Neural cell (in vitro differentiated cells): ENCODE results near the gene TOP2B.

Experiments
- CTCF ChIP-seq: fragments of 450-650 bp; IDR thresholded peaks from 2 replicates; pipeline ENCODE4 v1.5.1; 2014; ENCODE audit warnings: antibody characterized with exemption, mild to moderate bottlenecking, moderate library complexity; ENCODE audit not compliant: poor library complexity, severe bottlenecking
- EP300 ChIP-seq: fragments of 450-650 bp; conservative IDR thresholded peaks from 2 replicates; pipeline ENCODE4 v1.6.1; 2014; ENCODE audit warnings: antibody characterized with exemption, mild to moderate bottlenecking, moderate library complexity; ENCODE audit not compliant: poor library complexity, severe bottlenecking
- EZH2 ChIP-seq: fragments of 200-600, 300-800 bp; shearing (Covaris generic), sonication (generic); IDR thresholded peaks from 2 replicates; pipeline ENCODE4 v1.6.1; 2014; ENCODE audit warnings: antibody characterized with exemption, low read length, borderline replicate concordance, mild to moderate bottlenecking; ENCODE audit not compliant: insufficient read depth, poor library complexity, severe bottlenecking
- MXI1 ChIP-seq: fragments of 450-650 bp; conservative IDR thresholded peaks from 2 replicates; pipeline ENCODE4 v1.6.1; 2014; ENCODE audit warnings: antibody characterized with exemption, mild to moderate bottlenecking; ENCODE audit not compliant: poor library complexity, severe bottlenecking
- POLR2AphosphoS5 ChIP-seq: IDR thresholded peaks from 2 replicates; pipeline ENCODE4 v1.6.1; 2012
- RAD21 ChIP-seq: fragments of 450-650 bp; conservative IDR thresholded peaks from 2 replicates; pipeline ENCODE4 v1.6.1; 2014; ENCODE audit warnings: antibody characterized with exemption, mild to moderate bottlenecking, moderate library complexity
- REST ChIP-seq: IDR thresholded peaks from 2 replicates; pipeline ENCODE4 v1.6.1; 2012; ENCODE audit warnings: borderline replicate concordance
- SMC3 ChIP-seq: fragments of 450-650 bp; conservative IDR thresholded peaks from 2 replicates; pipeline ENCODE4 v1.6.1; 2014; ENCODE audit warnings: antibody characterized with exemption, mild to moderate bottlenecking, moderate library complexity; ENCODE audit not compliant: poor library complexity
- TAF1 ChIP-seq: IDR thresholded peaks from 2 replicates; pipeline ENCODE4 v1.6.1; 2012; ENCODE audit warnings: low read depth

GRCh38 chr3:25589104-25589782 is 75.5 kb downstream of the TOP2B start:
- TF ChIP-seq CTCF (no peak), EP300 (no peak), EZH2 (no peak), RAD21 (no peak), POLR2AphosphoS5 (no peak), TAF1 (no peak), REST (no peak), MXI1 (no peak), SMC3 (no peak)
